Sciatic nerve (tissue), 2 donors: ENCODE measurements around the gene SH2B2. TPM values are rescaled to one million over a fixed set of nuclear protein-coding genes. Genes with fewer than 3 reads are reported as not detected.
"Not testable (repeated sequence)": the region's sequence is repeated elsewhere in the genome, so short reads cannot be mapped to it uniquely, and the experiment has no call there.

Source experiments
- ATAC-seq: fragments of 200-7000 bp; cut with Tn5 transposase; one replicate; pipeline ENCODE4 v1.9.1; 2020; ENCODE audit warnings: mild to moderate bottlenecking, moderate library complexity
- DNase-seq: peaks from one replicate; pipeline ENCODE4 v3.0.0-alpha.2; 2020; ENCODE audit warnings: low spot score
- intact Hi-C: fragments of 100-400 bp; cut with DNase I; formaldehyde crosslinking; loops from one replicate; pipeline ENCODE4 v1.14.2; 2022
- microRNA-seq: library from miRNA; unstranded; fragments of <30 nt; microRNA quantifications from one replicate; pipeline ENCODE4 v1.2.0, GENCODE V29; 2020
- total RNA-seq: library from RNA; stranded (reverse); fragmentation: NEBNext Ultra II Directional; extraction: Animal tissue kit (Norgen Biotek cat#: 25700); gene quantifications from one replicate; pipeline ENCODE4 v1.2.1, GENCODE V29; 2021
- donor health status: DM: no; HTN: no; CAD: no.
- donor health status: DM: no; HTN: no; CAD: no.

The SH2B2 gene
- total RNA-seq, 1 donor from 2014 or later, result 9.9 TPM

DNA sequence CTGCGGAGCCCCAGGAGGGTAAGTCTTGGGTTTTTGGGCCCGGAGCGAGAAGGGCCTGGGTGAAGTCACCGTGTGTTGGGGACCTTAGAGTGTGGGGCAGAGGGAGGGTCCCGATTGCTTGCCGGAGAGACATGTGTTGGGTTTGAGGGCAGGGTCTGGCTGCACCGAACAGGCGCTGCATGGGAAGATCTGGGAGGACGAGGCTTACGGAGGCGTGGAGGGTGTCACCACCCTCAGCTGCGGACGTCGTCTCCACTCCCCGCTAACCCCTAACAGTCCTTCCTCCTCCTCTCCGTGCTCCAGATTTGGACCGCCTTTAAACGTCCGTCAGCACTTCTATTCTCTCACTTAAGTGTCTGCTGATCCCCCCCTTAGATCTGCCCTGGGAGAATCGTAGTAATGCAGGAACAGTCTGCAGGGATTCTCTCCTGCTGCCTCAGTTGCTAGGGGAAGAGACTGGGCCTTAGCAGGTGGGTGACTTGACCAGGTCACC, 77.8 kb downstream of the SH2B2 start:
- ATAC-seq, intact Hi-C loops, DNase-seq: not testable (repeated sequence)

DNA sequence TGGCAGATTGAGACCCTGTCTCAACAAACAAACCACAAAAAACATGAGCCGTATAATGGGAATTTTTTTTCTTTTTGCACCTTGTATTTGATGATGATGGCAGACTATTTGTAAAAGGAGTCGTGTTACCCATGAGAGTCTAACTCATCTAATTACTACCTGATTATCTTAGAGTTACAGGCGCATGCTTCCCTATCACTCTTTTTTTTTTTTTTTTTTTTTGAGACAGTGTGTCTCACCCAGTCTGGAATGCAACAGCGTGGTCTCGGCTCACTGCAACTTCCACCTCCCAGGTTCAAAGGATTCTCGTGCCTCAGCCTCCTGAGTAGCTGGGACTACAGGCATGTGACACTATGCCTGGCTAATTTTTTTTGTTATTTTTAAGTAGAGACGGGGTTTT, 78.7 kb downstream of the SH2B2 start:
- ATAC-seq, intact Hi-C loops, DNase-seq: not testable (repeated sequence)

DNA sequence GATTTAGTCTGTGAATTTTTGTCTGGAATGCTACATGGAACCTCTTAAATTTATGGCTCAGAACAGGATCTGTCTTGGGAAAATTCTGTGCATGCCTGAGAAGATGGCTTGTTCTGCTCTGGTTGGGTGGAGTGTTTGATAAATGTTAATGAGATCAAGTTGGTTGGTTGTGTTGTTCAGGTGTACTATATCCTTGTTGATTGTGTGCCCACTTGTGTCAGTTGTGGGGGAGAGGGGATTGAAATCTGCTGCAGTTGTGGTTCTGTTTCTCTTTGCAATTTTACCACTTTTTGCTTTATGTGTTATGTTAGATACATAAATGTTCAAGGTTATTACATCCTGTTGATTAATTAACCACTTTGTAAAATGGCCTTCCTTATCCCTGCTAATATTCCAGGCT, 83.4 kb downstream of the SH2B2 start:
- intact Hi-C loops, ATAC-seq, DNase-seq: not testable (repeated sequence)

Small RNA genes lying within 50 kb of the gene (microRNA-seq; reads per million reads assigned to microRNA genes)
- not detected for gene MIR4285

Other genes with a start within 250 kb of the SH2B2 start
- gene SPDYE6, start 69.6 kb downstream of the SH2B2 start, total RNA-seq, result not detected
- gene PRKRIP1, start 109.5 kb downstream of the SH2B2 start, total RNA-seq, result 29.8 TPM
- 18.0 TPM for gene ORAI2, start 146.7 kb downstream of the SH2B2 start, total RNA-seq
- 8.6 TPM for gene ALKBH4, start 178.0 kb downstream of the SH2B2 start, total RNA-seq
- 11.1 TPM for gene LRWD1, start 178.1 kb downstream of the SH2B2 start, total RNA-seq
- 31.6 TPM for gene POLR2J, start 192.1 kb downstream of the SH2B2 start, total RNA-seq
- 59.3 TPM for gene RASA4B, start 230.9 kb downstream of the SH2B2 start, total RNA-seq